Embryonic facial prominence (tissue), 1 donor: ENCODE results near the gene HYOU1.
A peak's percentile ranks its signal among the peaks of the same experiment; 100 is the strongest.
"Not testable (repeated sequence)": the region's sequence is repeated elsewhere in the genome, so short reads cannot be mapped to it uniquely, and the experiment has no call there.

ENCODE experiments used
- DNase-seq: peaks from one replicate; pipeline ENCODE4 v3.0.0-alpha.2; 2016; ENCODE audit errors: extremely low spot score

HYOU1 gene

GRCh38 chr11:119042927-119043326 lies 14.1 kb downstream of the HYOU1 start:
- DNase-seq: no peak

- DNase-seq: no peak
Measured at GRCh38 chr11:119041821-119042514, 15.0 kb downstream of the HYOU1 start.

DNA sequence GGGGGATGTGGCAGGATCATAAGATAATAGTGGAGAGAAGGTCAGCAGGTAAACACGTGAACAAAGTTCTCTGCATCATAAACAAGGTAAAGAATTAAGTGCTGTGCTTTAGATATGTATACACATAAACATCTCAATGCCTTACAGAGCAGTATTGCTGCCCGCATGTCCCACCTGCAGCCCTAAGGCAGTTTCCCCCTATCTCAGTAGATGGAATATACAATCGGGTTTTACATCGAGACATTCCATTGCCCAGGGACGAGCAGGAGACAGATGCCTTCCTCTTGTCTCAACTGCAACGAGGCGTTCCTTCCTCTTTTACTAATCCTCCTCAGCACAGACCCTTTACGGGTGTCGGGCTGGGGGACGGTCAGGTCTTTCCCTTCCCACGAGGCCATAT lies 17.5 kb downstream of the HYOU1 start:
- DNase-seq: not testable (repeated sequence)

- DNase-seq: no peak
Measured at GRCh38 chr11:119038884-119039283, 18.1 kb downstream of the HYOU1 start.

DNA sequence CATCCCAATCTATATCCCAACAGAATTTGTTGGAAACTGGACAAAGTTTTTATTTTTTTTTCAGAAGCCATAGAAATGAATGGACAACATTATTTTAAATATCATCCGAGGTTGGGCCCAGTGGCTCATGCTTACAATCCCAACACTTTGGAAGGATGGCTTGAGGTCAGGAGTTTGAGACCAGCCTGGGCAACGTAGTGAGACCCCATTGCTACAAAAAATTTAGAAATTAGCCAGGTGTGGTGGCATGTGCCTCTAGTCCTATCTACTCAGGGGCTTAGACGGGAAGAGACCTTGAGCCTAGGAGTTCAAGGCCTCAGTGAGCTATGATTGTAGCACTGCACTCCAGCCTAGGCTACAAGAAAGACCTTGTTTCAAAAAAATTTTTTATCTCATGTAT lies 22.2 kb downstream of the HYOU1 start:
- no peak for DNase-seq

DNA sequence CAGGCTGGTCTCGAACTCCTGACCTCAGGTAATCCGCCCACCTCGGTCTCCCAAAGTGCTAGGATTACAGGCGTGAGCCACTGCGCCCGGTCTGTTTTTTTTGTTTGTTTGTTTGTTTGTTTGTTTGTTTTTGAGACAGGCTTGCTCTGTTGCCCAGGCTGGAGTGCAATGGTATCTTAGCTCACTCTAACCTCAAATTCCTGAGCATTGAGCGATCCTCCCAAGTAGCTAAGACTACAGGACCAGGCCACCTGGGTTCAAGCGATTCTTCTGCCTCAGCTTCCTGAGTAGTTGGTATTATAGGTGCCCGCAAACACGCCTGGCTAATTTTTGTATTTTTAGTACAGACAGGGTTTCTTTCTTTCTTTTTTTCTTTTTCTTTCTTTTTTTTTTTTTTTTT lies 23.6 kb downstream of the HYOU1 start:
- not testable (repeated sequence) for DNase-seq

GRCh38 chr11:119031912-119032280 lies 25.1 kb downstream of the HYOU1 start:
- DNase-seq: no peak

- DNase-seq: peak; percentile 84
Measured at GRCh38 chr11:119030329-119031047, 26.5 kb downstream of the HYOU1 start, which contains the start of gene SLC37A4. TSS of gene SLC37A4 (minus strand) at chr11:119030877.

DNA sequence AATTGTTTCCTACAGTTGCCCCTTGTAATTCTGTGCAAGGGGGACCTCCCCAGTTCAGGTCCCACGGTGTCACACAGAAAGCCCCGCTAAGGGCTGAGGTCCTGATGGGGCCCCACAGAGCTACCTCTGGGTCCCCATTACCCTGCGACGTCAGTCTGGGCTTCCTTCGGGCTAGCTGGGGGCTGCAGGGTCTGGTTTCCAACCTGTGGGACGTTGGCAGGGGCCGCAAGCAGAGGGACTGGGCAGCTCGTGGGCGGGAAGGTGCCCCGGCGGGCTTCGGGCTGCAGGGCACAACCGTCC lies 27.0 kb downstream of the HYOU1 start:
- no peak for DNase-seq

DNA sequence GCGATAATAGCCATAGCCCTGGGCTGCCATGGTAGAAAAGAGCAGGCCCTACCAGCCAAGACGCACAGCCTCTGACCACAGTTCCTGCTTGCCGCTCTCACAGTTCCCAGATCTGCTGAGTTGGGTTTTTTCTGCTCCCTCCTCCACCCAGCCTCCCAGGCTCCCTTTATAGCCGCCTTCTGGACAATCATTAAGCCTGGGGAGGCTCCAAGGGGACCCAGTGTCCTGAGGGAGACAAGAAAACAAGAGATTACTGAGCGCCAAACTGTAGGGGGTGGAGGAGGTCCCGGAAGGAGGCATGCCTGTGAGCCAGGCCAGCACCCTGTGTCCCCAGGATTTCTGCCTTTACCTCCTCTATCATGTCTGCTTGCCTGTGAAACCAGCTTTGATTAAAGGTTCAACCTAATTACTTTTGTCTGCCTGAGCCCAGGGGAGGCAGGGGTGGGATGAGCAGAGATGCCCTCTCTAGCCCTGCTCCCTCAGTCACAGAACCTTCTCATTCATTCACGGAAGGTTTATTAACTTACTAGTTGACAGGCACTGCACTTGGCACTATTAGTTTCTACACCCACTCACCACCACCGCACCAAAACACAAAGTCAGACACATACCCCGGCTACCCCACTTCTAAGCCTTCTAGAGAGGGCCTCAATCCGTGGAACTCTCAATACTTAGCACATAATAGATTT lies 27.5 kb downstream of the HYOU1 start:
- no peak for DNase-seq

- no peak for DNase-seq
Measured at GRCh38 chr11:119029069-119029339, 28.0 kb downstream of the HYOU1 start.

GRCh38 chr11:119028346-119029068 lies 28.5 kb downstream of the HYOU1 start:
- no peak for DNase-seq

GRCh38 chr11:119027561-119028345 lies 29.3 kb downstream of the HYOU1 start:
- no peak for DNase-seq

GRCh38 chr11:119026970-119027369 lies 30.0 kb downstream of the HYOU1 start:
- no peak for DNase-seq

DNA sequence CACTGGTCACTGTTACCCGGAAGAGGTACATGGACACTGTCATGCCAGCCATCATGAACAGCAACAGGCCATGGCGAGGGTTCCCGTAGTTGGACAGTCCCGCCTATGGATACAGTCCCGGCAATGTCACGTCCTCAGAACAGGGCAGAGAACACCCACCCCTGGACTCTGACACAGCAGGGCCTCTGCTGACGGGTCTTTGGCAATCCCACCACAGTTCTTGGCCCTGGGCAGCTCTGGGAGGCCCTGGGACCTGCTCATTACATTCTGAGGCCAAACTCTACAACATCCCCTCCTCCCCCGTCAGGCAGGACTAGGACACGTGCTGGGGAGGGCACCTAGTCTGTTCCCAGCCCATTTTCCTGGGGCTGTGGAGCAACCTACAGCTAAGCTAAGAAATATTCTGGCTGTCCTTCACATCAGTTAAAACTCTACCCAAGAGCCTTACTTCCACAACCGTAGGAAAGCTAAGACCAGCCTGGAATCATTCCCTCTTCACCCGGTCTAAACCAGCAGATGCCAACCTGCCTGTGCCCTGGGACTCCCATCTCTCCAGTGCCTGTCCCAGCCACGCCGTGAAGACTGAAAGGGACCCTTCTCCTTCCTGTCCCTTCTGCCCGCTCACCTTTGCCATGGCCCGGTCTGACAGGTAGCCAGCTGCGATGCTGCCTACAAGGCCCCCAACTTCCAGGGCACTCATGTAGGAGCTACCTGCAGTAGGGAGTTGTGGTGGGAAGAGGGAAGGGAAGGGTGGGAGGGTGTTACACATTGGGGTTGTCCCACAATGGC lies 30.8 kb downstream of the HYOU1 start:
- DNase-seq: no peak

DNA sequence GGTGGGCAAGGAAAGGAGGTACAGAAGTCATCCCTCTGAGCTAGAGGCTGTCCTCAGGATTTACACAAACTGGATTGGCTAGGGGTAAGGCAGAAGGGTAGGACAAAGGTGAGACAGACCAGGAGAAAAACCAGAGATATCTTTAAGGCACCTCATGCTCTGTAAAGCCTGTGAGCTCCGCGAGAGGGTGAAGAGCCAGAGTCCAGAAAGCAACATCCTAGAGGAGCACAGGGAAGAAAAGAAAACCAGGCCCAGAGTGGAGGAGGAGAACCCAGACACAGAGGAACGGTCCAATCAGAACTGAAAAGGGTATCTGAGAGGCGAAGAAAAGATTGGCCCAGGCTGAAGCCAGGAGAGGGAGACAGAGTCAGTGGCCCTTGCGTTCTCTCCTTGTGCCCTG lies 31.5 kb downstream of the HYOU1 start:
- no peak for DNase-seq

DNA sequence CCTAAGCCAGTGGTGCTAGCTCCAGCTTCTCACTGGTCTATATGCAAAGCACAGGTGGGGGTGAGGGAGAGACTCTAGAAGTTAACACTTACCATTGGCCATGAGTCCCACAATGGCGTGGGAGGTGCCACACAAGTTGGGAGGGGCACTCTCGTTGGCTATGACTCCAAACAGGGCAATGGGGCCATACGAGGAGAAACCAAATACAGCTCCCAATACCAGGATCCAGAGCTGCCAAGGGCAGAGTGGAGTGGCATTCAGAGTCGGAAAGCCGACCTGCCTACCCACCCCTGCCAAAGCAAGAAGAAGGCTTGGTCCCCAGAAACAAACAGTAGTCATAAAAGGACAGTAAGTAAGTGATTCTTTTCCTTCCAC lies 31.9 kb downstream of the HYOU1 start:
- no peak for DNase-seq

DNA sequence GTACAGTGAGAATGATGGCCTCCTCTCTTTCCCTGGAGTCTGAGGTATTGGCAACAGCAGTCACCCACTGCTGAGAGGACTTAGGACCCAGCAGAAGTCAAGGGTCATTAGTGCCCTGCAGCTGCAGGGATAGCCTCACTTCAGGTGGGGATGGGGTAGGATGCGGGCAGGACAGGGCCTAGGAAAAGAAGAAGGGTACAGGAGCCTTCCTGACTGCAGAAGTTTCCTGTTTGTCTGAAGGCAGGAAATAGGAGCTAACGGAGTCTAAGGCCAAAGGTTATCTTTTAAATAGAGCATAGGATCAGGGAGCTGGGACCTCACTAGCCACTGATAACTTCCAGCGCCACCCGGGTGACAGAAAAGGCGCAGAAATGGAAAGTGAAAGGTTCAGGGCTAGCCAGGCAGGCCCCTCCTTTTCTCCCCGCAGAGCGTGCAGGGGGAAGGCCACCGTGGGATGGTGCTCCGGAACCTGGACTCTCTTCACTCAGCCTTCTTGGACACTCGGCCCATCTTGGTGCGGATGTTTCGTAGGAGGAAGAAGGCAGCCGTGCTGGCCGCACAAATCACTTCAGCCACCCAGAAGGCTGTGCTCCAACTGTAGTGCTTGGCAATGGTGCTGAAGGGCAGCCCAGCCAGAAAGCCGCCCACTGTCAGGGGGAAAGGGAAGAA lies 32.4 kb downstream of the HYOU1 start:
- no peak for DNase-seq

DNA sequence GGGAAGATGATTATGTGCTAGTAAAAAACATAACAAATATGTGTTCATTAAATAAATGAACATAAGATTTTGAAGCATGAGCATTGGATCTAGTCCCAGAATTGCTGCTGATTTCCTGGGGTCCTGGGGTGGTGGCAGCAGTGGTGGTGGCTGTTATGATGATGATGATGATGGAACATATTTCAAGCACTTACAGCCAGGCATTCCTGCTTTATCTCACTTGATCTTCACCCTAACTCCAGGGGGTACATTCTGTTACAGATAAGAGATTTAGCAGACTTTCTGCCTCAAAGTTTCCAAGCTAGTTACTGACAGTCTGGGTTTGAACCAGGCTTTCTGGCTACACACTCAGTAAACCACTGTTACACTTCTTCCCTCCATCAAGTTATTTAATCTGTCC lies 33.3 kb downstream of the HYOU1 start:
- DNase-seq: no peak

DNA sequence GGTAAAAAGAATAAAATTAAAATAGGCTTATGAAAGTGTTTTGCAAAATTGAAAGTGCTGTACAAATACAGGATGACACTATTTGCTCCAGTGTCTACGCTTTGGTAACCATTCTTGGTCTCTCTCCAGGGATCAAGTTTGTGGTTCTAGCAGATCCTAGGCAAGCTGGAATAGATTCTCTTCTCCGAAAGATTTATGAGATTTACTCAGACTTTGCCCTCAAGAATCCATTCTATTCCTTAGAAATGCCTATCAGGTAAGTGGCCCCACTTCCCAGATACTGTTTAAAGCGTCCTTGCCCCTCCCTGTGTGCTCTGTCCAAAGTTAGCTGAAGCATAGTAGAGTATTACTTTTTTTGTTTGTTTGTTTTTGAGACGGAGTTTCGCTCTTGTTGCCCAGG lies 35.4 kb downstream of the HYOU1 start:
- no peak for DNase-seq

DNA sequence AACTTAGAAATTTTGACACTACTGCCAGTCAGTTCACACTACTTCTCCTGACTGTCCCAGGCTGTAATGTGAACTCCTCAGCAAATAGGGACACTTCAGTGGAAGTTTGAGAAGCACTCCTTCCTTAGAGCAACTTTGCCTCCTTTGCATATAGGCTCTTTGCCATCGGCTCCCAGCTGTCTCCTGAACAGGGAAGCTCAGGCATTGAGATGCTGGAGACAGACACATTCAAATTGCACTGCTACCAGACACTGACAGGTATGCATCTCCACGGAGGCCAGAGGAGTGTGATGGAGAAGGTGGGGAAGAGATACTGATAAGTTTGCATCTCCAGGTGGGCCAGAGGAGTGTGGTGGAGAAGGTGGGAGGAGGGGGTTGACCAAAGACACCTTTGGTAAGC lies 37.0 kb downstream of the HYOU1 start:
- DNase-seq: no peak
